Breast epithelium (tissue), 3 donors: ENCODE measurements around the gene FOLR3.
"Not testable (repeated sequence)": the region's sequence is repeated elsewhere in the genome, so short reads cannot be mapped to it uniquely, and the experiment has no call there.

Source experiments
- CTCF ChIP-seq, 3 donors: fragments of 450-650 bp; IDR thresholded peaks; one replicate each; pipeline ENCODE4 v1.5.1; 2016 to 2017; ENCODE audit warnings: antibody characterized with exemption in 3 of 3, mild to moderate bottlenecking in 3 of 3, moderate library complexity in 3 of 3
- POLR2A ChIP-seq: fragments of 450-650 bp; IDR thresholded peaks from one replicate; pipeline ENCODE4 v1.6.1; 2016; ENCODE audit warnings: antibody characterized with exemption, mild to moderate bottlenecking, moderate library complexity
- POLR2AphosphoS5 ChIP-seq, 3 donors: sonication (generic); formaldehyde crosslinking; IDR thresholded peaks; one replicate each; pipeline ENCODE4 v1.6.1; 2017; ENCODE audit warnings: antibody characterized with exemption in 3 of 3

- TF ChIP-seq CTCF (IDR thresholded peaks at IDR 0.05); POLR2A; POLR2AphosphoS5 (IDR thresholded peaks at IDR 0.05): not testable (repeated sequence)
Observed at GRCh38 chr11:72181553-72181958, 46.0 kb downstream of the FOLR3 start.
